Endothelial cell of hepatic sinusoid (primary cell): ENCODE results near the gene MOCS1.
"Not testable (repeated sequence)": the region's sequence is repeated elsewhere in the genome, so short reads cannot be mapped to it uniquely, and the experiment has no call there.

Experiments
- in situ Hi-C: cut with HindIII; loops from 2 replicates; pipeline ENCODE4 v1.10.0; 2017; ENCODE audit warnings: low sequenced_read_pairs

Gene MOCS1

DNA sequence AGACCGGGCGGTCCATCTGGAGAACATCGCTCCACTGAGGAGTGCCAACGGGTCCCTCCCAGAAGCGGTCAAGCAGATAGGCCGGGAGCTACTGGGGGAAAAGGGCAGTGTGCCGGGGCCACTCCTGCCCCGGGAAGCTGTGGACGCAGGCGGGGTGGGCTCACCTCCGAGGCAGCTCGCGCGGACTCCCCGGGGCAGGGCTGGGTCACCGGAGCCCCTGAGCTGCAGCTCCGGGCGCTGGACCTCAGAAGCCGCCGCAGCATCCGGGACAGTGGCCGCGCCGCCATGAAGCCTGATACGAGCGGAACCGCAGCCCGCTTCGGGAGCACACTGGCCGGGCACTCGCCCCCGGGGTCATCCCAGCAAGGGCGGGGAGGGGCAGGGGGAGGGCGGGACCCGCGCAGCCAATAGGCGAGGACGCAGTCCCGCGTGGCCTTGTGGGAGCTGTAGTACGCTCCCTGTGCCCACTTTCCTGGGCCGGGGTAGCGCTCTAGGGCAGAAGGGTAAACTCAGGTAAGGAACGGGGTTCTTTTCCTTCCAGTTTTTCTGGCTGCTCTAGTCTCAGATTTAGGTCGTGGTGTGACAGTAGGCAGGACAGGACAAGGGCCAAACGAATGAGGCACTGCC is at the start of gene MOCS1:
TSS of gene MOCS1 (minus strand) at position 332 of the 627 bp plus-strand sequence. CDS start at position 287, 45 bp downstream.
- in situ Hi-C loops, result no loop called here

DNA sequence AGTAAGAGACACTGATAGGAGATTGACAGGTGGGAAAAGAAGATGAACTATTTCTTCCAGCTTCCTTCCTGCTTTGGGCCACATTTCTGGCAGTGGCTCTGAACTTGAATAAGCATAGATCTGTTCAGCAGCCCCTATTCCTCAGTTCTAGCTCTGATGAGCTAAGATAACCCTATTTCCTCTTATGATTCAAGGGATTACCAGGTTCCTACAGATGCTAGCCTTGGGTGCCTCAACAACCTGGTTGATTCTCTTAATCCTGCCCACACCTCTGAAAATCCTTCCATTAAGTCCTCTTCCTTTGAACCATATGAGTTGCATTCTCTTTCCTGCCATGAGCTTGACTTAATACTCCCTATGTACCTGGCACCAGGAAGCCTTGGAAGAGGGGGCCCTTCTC is 49.8 kb upstream of the MOCS1 start:
- in situ Hi-C loops, result no loop called here

GRCh38 chr6:39983193-39983592 is 48.9 kb upstream of the MOCS1 start:
- in situ Hi-C loops, result no loop called here

- in situ Hi-C loops, result no loop called here
Observed at GRCh38 chr6:39982720-39983119, 48.5 kb upstream of the MOCS1 start.

DNA sequence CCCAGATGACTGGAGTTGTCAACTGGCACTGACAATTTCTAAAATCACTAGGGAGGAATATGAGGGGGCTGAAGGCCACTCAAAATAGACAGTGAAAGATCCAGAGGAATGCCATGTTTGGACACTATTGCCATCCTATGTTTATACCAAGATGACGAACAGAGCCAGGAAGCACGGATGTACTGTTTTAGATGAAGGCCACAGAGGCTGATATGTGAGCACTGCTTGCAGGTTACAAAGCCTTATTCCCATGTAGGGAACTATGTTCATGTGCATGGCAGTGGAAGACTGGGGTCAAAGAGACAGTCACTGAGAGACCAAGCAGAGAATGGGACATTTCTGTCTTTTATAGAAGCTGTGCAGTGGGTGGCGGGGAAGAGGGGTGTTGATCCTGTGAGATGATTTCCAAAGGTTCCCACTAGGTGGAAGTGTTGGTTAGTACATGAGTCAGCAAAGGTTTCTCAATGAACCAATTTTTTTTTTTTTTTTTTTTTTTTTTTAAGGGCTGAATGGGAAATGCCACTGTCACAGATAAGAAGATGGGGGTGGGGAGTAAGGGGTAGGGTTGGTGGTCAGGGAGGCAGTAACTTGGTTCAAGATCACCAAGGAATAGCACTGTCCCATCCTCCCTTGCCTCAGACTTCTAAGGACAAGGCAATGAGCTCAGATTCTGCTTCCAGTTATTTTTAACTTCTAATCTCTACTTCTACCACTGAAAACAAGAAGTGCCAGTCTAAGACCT is 46.7 kb upstream of the MOCS1 start:
- in situ Hi-C loops, result no loop called here

GRCh38 chr6:39979461-39980328 is 45.4 kb upstream of the MOCS1 start:
- in situ Hi-C loops, result no loop called here

DNA sequence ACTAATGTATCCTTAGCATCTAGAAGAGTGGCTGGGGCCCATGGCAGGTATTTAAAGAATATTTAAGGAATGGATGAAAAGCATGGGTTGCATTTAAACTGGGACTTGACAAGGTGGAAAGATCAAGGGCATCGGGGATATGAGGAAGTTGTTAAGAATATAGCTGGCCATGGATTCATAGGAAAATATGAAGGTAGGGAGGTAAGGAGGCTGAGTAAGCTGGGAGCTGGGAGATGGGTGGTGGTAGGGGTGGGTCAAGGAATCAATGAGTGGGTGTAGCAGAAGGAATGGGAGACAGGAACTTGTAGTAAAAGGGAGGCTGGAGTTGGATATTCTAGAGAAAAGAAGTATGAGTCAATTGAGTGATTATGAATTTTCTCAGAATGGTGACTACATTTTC is 44.0 kb upstream of the MOCS1 start:
- in situ Hi-C loops, result no loop called here

- in situ Hi-C loops, result no loop called here
Observed at GRCh38 chr6:39973661-39974060, 39.4 kb upstream of the MOCS1 start.

- in situ Hi-C loops, result not testable (repeated sequence)
Observed at GRCh38 chr6:39972717-39973116, 38.5 kb upstream of the MOCS1 start.

- in situ Hi-C loops, result not testable (repeated sequence)
Observed at GRCh38 chr6:39971131-39971530, 36.9 kb upstream of the MOCS1 start.

GRCh38 chr6:39965751-39966150 is 31.5 kb upstream of the MOCS1 start:
- in situ Hi-C loops, result no loop called here

- in situ Hi-C loops, result no loop called here
Observed at GRCh38 chr6:39964530-39964929, 30.3 kb upstream of the MOCS1 start.

- in situ Hi-C loops, result no loop called here
Observed at GRCh38 chr6:39964094-39964493, 29.8 kb upstream of the MOCS1 start.

GRCh38 chr6:39962831-39963230 is 28.6 kb upstream of the MOCS1 start:
- in situ Hi-C loops, result no loop called here

- in situ Hi-C loops, result no loop called here
Observed at GRCh38 chr6:39961178-39961577, 26.9 kb upstream of the MOCS1 start.

GRCh38 chr6:39958947-39959346 is 24.7 kb upstream of the MOCS1 start:
- in situ Hi-C loops, result no loop called here

GRCh38 chr6:39956936-39957335 is 22.7 kb upstream of the MOCS1 start:
- in situ Hi-C loops, result no loop called here

- in situ Hi-C loops, result no loop called here
Observed at GRCh38 chr6:39953076-39953618, 18.9 kb upstream of the MOCS1 start.

DNA sequence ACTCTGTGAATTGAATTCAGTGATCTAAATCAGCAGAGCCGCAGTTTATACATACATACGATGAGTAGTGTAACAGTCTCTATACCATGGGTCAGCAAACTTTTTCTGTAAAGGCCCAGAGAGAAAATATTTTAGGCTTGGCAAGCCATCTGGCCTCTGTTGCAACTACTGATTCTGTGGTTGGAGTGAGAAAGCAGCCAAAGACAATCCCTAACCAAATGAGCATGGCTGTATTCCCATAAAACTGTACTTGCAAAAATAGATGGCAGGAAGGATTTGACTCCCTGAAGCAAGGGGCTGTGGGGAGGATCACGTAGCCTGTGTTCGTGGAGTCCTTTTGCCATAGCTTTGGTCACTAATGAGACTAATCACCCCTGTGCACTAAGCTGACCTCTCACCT is 17.9 kb upstream of the MOCS1 start:
- in situ Hi-C loops, result no loop called here

DNA sequence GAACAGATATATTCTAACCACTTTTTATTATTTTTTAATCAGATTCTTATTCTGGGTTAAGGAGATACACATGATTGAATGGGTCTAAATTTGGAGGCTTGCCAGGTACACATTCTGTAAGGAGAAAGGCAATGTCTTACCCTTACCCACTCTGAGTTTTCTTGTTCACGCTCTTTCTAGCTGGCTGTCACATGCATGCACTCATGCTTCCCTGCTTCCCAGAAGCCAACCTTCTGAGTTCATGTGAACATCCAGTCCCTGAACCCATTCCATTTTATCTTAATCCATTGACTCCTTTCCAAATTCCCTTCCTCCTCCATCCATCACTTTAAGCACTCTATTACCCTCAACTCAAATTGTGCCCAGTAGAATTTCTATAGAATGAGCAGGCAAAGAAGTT is 17.5 kb upstream of the MOCS1 start:
- in situ Hi-C loops, result no loop called here

DNA sequence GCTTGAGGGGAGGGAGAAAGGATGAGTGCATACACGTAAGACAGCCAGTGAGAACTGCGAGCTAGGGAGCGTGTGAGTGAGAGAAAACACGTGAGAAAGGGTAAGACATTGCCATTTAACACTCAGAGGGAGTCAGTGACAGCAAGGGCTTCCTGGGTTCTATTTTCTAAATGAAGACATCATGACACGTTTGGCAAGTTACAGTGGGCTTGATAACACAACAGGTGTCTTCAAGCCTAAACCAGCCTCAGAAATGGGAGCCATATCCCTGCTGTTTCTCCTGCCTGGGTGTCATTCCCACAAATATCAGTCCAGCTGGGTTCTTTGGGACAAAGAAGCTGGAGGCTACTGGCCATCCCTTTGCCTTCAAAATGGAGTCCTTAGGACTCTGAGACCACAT is 16.9 kb upstream of the MOCS1 start:
- in situ Hi-C loops, result no loop called here
